ENCODE measurements around the gene TBC1D13.

DNA sequence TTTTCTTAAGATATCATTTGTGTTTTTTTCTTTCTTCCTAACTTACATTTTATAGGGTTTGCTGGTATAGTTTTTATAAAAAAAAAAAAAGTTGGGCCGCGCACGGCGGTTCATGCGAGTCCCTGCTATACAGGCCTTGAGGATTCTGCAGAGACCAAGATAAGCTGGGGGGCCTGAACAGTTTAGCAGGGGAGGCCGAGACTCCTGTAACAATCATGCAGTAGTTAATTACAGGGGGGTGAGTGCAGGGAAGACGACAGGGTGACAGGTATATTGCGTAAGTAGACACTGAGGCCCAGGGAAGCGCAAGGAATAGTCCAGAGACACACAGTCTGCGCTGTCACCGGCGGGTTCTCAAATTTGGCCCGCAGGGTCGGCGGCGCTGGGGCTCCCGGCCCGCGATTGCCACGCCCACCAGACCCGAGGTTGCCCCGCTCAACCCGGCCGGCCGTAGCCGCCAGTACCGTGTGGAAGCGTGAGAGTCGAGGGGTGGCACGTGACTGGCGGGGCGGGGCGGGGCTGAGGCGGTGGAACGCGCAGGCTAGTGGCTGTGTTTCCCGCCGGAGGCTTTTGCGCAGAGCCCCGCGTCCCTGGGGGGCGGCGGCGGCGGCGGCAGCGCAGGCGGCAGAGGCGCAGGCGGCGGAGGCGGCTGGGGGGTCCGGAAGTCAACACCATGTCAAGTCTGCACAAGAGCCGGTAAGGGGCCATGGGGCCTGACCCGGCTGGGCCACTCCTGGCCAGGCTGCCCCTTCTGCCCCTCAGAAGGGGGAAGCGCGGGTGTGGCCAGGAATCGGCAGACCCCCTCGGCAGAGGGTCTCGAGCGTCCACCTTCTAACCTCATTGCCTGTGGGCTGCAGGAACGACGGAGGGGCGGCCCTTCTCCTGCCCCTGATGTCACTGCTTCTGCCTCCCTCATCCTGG lies at the start of gene TBC1D13:
- no peak for TF ChIP-seq EZH2phosphoT487 (conservative IDR thresholded peaks at IDR 0.05; ENCODE audit: low read length)
- TF ChIP-seq, protein P1, sequence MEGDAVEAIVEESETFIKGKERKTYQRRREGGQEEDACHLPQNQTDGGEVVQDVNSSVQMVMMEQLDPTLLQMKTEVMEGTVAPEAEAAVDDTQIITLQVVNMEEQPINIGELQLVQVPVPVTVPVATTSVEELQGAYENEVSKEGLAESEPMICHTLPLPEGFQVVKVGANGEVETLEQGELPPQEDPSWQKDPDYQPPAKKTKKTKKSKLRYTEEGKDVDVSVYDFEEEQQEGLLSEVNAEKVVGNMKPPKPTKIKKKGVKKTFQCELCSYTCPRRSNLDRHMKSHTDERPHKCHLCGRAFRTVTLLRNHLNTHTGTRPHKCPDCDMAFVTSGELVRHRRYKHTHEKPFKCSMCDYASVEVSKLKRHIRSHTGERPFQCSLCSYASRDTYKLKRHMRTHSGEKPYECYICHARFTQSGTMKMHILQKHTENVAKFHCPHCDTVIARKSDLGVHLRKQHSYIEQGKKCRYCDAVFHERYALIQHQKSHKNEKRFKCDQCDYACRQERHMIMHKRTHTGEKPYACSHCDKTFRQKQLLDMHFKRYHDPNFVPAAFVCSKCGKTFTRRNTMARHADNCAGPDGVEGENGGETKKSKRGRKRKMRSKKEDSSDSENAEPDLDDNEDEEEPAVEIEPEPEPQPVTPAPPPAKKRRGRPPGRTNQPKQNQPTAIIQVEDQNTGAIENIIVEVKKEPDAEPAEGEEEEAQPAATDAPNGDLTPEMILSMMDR (IDR thresholded peaks at IDR 0.05; ENCODE audit: insufficient read depth, low read length, poor library complexity, severe bottlenecking), result no peak

Measured in SU-DHL-6 (cell line).